GM12892 (cell line): ENCODE measurements around the gene OR2D3.

ENCODE experiments used
- POLR2A ChIP-seq: IDR thresholded peaks from 2 replicates; pipeline ENCODE4 v1.6.1; 2011; ENCODE audit warnings: low read depth, low read length, control low read depth
- POLR2AphosphoS5 ChIP-seq: IDR thresholded peaks from 2 replicates; pipeline ENCODE4 v1.6.1; 2011; ENCODE audit warnings: low read depth, low read length, control low read depth

DNA sequence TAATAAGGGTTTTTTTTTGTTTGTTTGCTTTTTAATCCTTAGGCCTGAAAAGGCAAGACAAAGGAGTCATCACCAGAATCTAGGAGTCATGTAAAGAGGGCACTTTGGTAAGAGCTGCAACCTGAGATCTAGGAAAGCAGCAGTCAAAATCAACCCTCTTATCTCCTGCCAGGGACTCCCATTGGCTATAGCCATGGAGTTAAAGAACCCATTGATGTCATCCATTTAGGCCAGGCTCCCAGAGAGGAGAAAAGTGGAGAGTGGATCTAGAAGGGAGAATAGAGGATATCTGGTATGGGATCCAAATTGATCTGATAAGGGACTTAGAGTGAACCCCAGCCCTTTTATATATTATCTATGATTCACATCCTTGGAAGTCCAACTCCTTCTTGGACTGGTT is 41.3 kb downstream of the OR2D3 start:
- TF ChIP-seq POLR2AphosphoS5 (no peak), POLR2A (no peak)
